Measurements from ENCODE around the gene XYLT1. TPM values are rescaled to one million over a fixed set of nuclear protein-coding genes. Genes with fewer than 3 reads are reported as not detected.
"Not testable (repeated sequence)": the region's sequence is repeated elsewhere in the genome, so short reads cannot be mapped to it uniquely, and the experiment has no call there.

XYLT1 gene
- total RNA-seq, 2 donors from 2014 or later, result 5.1 to 19.3 TPM

GRCh38 chr16:17339764-17340541 is 130.8 kb downstream of the XYLT1 start:
- WGBS, result 83% methylated on average over 7 of the region's 7 CpGs
- DNase-seq (ENCODE audit: low spot score), result no peak
- no peak overlapping the region for H3K4me3 ChIP-seq
- no peaks in the 10 kb centered on the region for H3K9me3 ChIP-seq
- peak in 1 of 4 experiments; percentile 9 for TF ChIP-seq CTCF (IDR thresholded peaks at IDR 0.05)
- TF ChIP-seq POLR2A (IDR thresholded peaks at IDR 0.05), result no peak
- peak; percentile 55 for TF ChIP-seq POLR2AphosphoS5 (IDR thresholded peaks at IDR 0.05)
- peak overlapping the region; percentile 27 to 33 for H3K27ac ChIP-seq
- peaks cover under 1% of the 10 kb centered on the region for H3K4me1 ChIP-seq (replicated peaks)
- H3K36me3 ChIP-seq, result no peaks in the 10 kb centered on the region
- intact Hi-C loops (cut with DNase I), result loop anchor here (10.0 kb wide), 1 partner anchor 115 kb away; no protein-coding TSS in a partner anchor
- no peaks in the 10 kb centered on the region for H3K27me3 ChIP-seq (replicated peaks; ENCODE audit: insufficient read depth)

GRCh38 chr16:17338244-17338643 is 132.5 kb downstream of the XYLT1 start:
- no peak overlapping the region for H3K27ac ChIP-seq
- no peak for TF ChIP-seq POLR2A (IDR thresholded peaks at IDR 0.05)
- no peak for TF ChIP-seq POLR2AphosphoS5 (IDR thresholded peaks at IDR 0.05)
- no peak for TF ChIP-seq CTCF (IDR thresholded peaks at IDR 0.05)
- H3K36me3 ChIP-seq, result no peaks in the 10 kb centered on the region
- WGBS, result 97% methylated on average over 7 of the region's 7 CpGs
- no peaks in the 10 kb centered on the region for H3K4me1 ChIP-seq (replicated peaks)
- intact Hi-C loops (cut with DNase I), result no loop called here
- no peak overlapping the region for H3K4me3 ChIP-seq
- H3K27me3 ChIP-seq (replicated peaks; ENCODE audit: insufficient read depth), result no peaks in the 10 kb centered on the region
- no peak for DNase-seq (ENCODE audit: low spot score)
- H3K9me3 ChIP-seq, result no peaks in the 10 kb centered on the region

- no peaks in the 10 kb centered on the region for H3K36me3 ChIP-seq
- H3K27me3 ChIP-seq (replicated peaks; ENCODE audit: insufficient read depth), result no peaks in the 10 kb centered on the region
- intact Hi-C loops (cut with DNase I), result no loop called here
- no peak for TF ChIP-seq CTCF (IDR thresholded peaks at IDR 0.05)
- no peaks in the 10 kb centered on the region for H3K9me3 ChIP-seq
- DNase-seq (ENCODE audit: low spot score), result no peak
- H3K27ac ChIP-seq, result peak overlapping the region; percentile 62 to 69
- H3K4me3 ChIP-seq, result no peak overlapping the region
- WGBS, result 90% methylated on average over 8 of the region's 8 CpGs
- no peaks in the 10 kb centered on the region for H3K4me1 ChIP-seq (replicated peaks)
Observed at GRCh38 chr16:17336530-17336900, 134.2 kb downstream of the XYLT1 start.

- DNase-seq (ENCODE audit: low spot score), result peak; percentile 52
Observed at GRCh38 chr16:17335826-17336529, 134.8 kb downstream of the XYLT1 start.

GRCh38 chr16:17335406-17335805 is 135.4 kb downstream of the XYLT1 start:
- H3K4me1 ChIP-seq (replicated peaks); H3K9me3 ChIP-seq; H3K4me3 ChIP-seq; H3K36me3 ChIP-seq; H3K27me3 ChIP-seq (replicated peaks; ENCODE audit: insufficient read depth); DNase-seq (ENCODE audit: low spot score); intact Hi-C loops (cut with DNase I): not testable (repeated sequence)
- peak overlapping the region; percentile 62 to 69 for H3K27ac ChIP-seq
- WGBS, result 92% methylated on average over 10 of the region's 10 CpGs

More at GRCh38 chr16:17335826-17336529, 134.8 kb downstream of the XYLT1 start:
- no peaks in the 10 kb centered on the region for H3K4me1 ChIP-seq (replicated peaks)
- TF ChIP-seq POLR2A (IDR thresholded peaks at IDR 0.05), result no peak
- peak; percentile 49 for TF ChIP-seq POLR2AphosphoS5 (IDR thresholded peaks at IDR 0.05)
- H3K27me3 ChIP-seq (replicated peaks; ENCODE audit: insufficient read depth), result no peaks in the 10 kb centered on the region
- intact Hi-C loops (cut with DNase I), result no loop called here
- peak overlapping the region; percentile 62 to 69 for H3K27ac ChIP-seq
- H3K4me3 ChIP-seq, result no peak overlapping the region
- WGBS, result 22% methylated on average over 11 of the region's 11 CpGs
- H3K36me3 ChIP-seq, result no peaks in the 10 kb centered on the region
- H3K9me3 ChIP-seq, result no peaks in the 10 kb centered on the region
